Peyer's patch (tissue), 4 donors: ENCODE results near the gene SLC6A1. TPM values are rescaled to one million over a fixed set of nuclear protein-coding genes. Genes with fewer than 3 reads are reported as not detected.
"Not testable (repeated sequence)": the region's sequence is repeated elsewhere in the genome, so short reads cannot be mapped to it uniquely, and the experiment has no call there.

Source experiments
- DNase-seq, 3 donors: peaks; one replicate each; pipeline ENCODE4 v3.0.0-alpha.2; 2017 to 2019
- H3K27ac ChIP-seq, 4 donors: fragments of 200-600 bp; sonication (generic); one replicate each; pipeline ENCODE4 v1.5.1; 2016 to 2019
- H3K27me3 ChIP-seq, 2 donors: fragments of 200-600 bp; sonication (generic); one replicate each; pipeline ENCODE4 v1.5.1; 2019
- H3K36me3 ChIP-seq, 3 donors: fragments of 200-600 bp; sonication (generic); one replicate each; pipeline ENCODE4 v1.5.1; 2016 to 2019
- H3K4me1 ChIP-seq, 4 donors: fragments of 200-600 bp; sonication (generic); one replicate each; pipeline ENCODE4 v1.5.1; 2016 to 2019
- H3K4me3 ChIP-seq, 4 donors: fragments of 200-600 bp; sonication (generic); 1 replicate in 3 of 4; 2 replicates in 1 of 4; pipeline ENCODE4 v1.5.1; 2016 to 2019; ENCODE audit warnings: mild to moderate bottlenecking in 1 of 4
- H3K9me3 ChIP-seq, 4 donors: fragments of 200-600 bp; sonication (generic); one replicate each; pipeline ENCODE4 v1.5.1; 2016 to 2019; ENCODE audit warnings: mild to moderate bottlenecking in 1 of 4
- POLR2A ChIP-seq, 2 donors: fragments of 450-650 bp; IDR thresholded peaks; one replicate each; pipeline ENCODE4 v1.5.1; 2017; ENCODE audit warnings: antibody characterized with exemption in 2 of 2, mild to moderate bottlenecking in 2 of 2, moderate library complexity in 2 of 2
- total RNA-seq, 4 donors: library from RNA; depleted of rRNA; stranded (reverse); fragments of >200 nt; gene quantifications; one replicate each; pipeline ENCODE4 v1.1.0, GENCODE V29; 2016
- TF ChIP-seq, protein P1 (sequence below), 6 experiments: fragments of 450-650 bp in 4 of 6; fragments of 200-600 bp in 2 of 6; sonication (generic) in 1 of 6; IDR thresholded peaks; one replicate each; pipeline ENCODE4 v1.5.1; 2017 to 2019; ENCODE audit warnings: antibody characterized with exemption in 6 of 6, mild to moderate bottlenecking in 3 of 6, moderate library complexity in 1 of 6

The SLC6A1 gene
- total RNA-seq, 4 donors from 2014 or later: 0.27 to 5.0 (median 0.38) TPM; not detected in 1

DNA sequence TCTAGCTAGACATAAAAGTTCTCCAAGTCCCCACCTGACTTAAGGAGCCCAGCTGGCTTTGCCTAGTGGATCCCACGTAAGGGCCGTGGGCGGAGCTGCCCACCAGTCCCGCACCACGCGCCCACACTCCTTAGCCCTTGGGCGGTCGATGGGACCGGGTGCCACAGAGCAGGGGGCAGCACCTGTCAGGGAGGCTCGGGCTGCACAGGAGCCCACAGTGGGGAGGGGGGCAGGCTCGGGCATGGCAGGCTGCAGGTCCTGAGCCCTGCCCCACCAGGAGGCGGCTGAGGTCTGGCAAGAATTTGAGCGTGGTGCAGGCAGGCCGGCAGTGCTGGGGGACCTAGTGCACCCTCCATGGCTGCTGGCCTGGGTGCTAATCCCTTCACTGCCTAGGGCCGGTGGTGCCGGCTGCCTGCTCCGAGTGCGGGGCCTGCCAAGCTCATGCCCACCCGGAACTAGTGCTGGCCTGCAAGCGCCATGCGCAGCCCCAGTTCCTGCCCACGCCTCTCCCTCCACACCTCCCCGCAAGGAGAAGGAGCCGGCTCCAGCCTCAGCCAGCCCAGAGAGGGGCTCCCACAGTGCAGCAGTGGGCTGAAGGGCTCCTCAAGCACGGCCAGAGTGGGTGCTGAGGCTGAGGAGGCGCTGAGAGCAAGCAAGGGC lies 78.7 kb downstream of the SLC6A1 start:
- H3K36me3 ChIP-seq: no peaks in the 10 kb centered on the region
- no peaks in the 10 kb centered on the region for H3K4me1 ChIP-seq
- peaks cover 0 to 2% (median 0%) of the 10 kb centered on the region in 4 donors for H3K9me3 ChIP-seq
- TF ChIP-seq, protein P1, sequence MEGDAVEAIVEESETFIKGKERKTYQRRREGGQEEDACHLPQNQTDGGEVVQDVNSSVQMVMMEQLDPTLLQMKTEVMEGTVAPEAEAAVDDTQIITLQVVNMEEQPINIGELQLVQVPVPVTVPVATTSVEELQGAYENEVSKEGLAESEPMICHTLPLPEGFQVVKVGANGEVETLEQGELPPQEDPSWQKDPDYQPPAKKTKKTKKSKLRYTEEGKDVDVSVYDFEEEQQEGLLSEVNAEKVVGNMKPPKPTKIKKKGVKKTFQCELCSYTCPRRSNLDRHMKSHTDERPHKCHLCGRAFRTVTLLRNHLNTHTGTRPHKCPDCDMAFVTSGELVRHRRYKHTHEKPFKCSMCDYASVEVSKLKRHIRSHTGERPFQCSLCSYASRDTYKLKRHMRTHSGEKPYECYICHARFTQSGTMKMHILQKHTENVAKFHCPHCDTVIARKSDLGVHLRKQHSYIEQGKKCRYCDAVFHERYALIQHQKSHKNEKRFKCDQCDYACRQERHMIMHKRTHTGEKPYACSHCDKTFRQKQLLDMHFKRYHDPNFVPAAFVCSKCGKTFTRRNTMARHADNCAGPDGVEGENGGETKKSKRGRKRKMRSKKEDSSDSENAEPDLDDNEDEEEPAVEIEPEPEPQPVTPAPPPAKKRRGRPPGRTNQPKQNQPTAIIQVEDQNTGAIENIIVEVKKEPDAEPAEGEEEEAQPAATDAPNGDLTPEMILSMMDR (IDR thresholded peaks at IDR 0.05): no peak
- TF ChIP-seq POLR2A (IDR thresholded peaks at IDR 0.05): no peak
- H3K4me3 ChIP-seq: no peak overlapping the region
- no peak for DNase-seq
- H3K27me3 ChIP-seq: no peaks in the 10 kb centered on the region
- H3K27ac ChIP-seq: no peak overlapping the region

DNA sequence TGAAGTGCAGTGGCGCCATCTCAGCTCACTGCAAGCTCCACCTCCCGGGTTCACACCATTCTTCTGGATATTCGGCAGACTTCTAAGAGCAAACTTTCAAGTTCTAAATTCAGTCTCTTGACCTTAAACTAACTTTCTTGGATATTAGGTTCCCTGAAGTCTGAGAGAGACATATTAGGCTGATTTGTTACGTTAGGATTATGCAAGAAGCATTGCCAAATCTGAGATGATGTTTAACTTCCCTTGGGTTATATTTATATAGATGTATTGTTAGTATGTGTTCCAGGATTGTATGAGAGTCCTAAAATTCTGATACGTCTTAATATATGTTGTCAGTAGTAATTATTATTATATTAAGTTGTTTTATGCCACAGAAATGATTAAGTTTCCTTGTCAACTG lies 80.1 kb downstream of the SLC6A1 start:
- no peaks in the 10 kb centered on the region for H3K4me1 ChIP-seq
- H3K4me3 ChIP-seq: no peak overlapping the region
- no peaks in the 10 kb centered on the region for H3K36me3 ChIP-seq
- peaks cover 0 to 2% (median 0%) of the 10 kb centered on the region in 4 donors for H3K9me3 ChIP-seq
- TF ChIP-seq, protein P1 (IDR thresholded peaks at IDR 0.05): no peak
- TF ChIP-seq POLR2A (IDR thresholded peaks at IDR 0.05): no peak
- no peak overlapping the region for H3K27ac ChIP-seq
- no peaks in the 10 kb centered on the region for H3K27me3 ChIP-seq
- DNase-seq: no peak

DNA sequence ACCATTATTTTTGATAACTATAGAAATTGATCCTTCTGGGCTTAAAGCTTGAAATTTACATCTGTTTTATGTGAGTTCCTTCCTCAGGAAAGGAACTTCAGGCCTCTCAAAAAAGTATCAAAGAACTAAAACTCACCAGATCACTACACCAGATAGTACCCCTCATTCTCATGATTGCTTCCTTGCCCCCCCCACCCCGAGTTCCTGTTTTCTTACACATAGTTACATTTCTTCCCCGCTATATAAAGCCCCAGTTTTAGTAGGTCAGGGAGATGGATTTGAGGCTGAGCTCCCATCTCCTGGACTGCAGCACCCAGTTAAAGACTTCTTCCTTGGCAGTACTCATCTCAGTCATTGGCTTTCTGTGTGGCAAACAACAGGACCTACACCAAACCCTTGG lies 81.5 kb downstream of the SLC6A1 start:
- TF ChIP-seq, protein P1 (IDR thresholded peaks at IDR 0.05): no peak
- no peak for TF ChIP-seq POLR2A (IDR thresholded peaks at IDR 0.05)
- Histone ChIP-seq H3K4me1 (no peaks in the 10 kb centered on the region), H3K36me3 (no peaks in the 10 kb centered on the region), H3K27ac (no peak overlapping the region), H3K27me3 (no peaks in the 10 kb centered on the region), H3K4me3 (no peak overlapping the region), H3K9me3 (no peaks in the 10 kb centered on the region)
- DNase-seq: no peak

DNA sequence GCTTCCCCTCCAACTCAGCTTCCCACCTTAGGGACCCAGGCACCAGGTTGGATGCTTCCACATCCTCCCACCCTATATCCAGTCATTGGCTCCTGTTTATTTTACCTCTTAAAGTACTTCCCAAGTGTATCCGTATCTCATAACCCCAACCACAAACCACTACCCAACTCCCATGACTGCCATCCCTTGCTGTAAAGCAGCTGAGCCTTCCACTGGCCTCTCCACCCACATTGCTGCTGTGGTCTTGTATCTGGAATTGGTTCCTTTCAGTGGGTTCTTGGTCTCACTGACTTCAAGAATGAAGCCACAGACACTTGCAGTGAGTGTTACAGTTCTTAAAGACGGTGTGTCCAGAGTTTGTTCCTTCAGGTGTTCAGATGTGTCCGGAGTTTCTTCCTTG lies 81.9 kb downstream of the SLC6A1 start:
- no peaks in the 10 kb centered on the region for H3K4me1 ChIP-seq
- no peak overlapping the region for H3K4me3 ChIP-seq
- no peaks in the 10 kb centered on the region for H3K36me3 ChIP-seq
- TF ChIP-seq, protein P1 (IDR thresholded peaks at IDR 0.05): no peak
- TF ChIP-seq POLR2A (IDR thresholded peaks at IDR 0.05): no peak
- no peaks in the 10 kb centered on the region for H3K9me3 ChIP-seq
- H3K27ac ChIP-seq: no peak overlapping the region
- no peaks in the 10 kb centered on the region for H3K27me3 ChIP-seq
- DNase-seq: no peak

DNA sequence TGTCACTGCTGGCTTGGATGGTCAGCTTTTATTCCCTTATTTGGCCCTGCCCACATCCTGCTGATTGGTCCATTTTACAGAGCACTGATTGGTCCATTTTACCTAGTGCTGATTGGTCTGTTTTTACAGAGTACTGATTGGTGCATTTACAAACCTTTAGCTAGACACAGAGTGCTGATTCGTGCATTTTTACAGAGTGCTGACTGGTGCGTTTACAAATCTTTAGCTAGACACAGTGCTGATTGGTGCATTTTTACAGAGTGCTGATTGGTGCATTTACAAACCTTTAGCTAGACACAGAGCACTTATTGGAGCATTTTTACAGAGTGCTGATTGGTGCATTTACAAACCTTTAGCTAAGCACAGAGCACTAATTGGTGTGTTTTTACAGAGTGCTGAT lies 82.6 kb downstream of the SLC6A1 start:
- not testable (repeated sequence) for H3K27ac ChIP-seq, H3K9me3 ChIP-seq, H3K4me3 ChIP-seq, H3K4me1 ChIP-seq, DNase-seq, H3K36me3 ChIP-seq, H3K27me3 ChIP-seq

DNA sequence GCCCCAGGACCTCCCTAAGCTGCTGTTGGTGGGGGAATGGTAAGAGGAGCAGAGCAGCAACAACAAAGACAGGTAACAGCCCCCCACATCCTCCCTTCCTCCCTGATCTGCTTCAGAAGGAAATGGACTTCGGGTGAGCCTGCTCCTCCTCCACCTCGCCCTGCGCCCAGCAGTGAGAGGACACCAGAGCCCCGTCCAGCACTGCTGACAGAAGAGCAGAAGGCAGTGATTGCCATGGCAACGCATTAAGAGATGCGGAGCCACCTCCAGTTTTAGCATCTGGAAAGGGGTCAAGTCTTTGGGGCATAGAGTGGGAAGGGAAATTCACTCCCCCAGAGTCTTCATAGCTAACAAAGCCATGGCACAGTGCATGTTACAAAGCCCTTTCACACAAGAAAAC lies 84.2 kb downstream of the SLC6A1 start:
- TF ChIP-seq POLR2A (IDR thresholded peaks at IDR 0.05): no peak
- TF ChIP-seq, protein P1 (IDR thresholded peaks at IDR 0.05): no peak
- DNase-seq: no peak
- H3K4me1 ChIP-seq: no peaks in the 10 kb centered on the region

More for the DNA sequence above, 84.2 kb downstream of the SLC6A1 start:
- no peak overlapping the region for H3K4me3 ChIP-seq
- no peak overlapping the region for H3K27ac ChIP-seq
- H3K36me3 ChIP-seq: no peaks in the 10 kb centered on the region
- no peaks in the 10 kb centered on the region for H3K27me3 ChIP-seq
- H3K9me3 ChIP-seq: no peaks in the 10 kb centered on the region
